Measurements from ENCODE around the gene CETP. TPM values are rescaled to one million over a fixed set of nuclear protein-coding genes. Genes with fewer than 3 reads are reported as not detected.

CETP gene
- total RNA-seq, 1 donor from 2014 or later: 0.13 TPM

DNA sequence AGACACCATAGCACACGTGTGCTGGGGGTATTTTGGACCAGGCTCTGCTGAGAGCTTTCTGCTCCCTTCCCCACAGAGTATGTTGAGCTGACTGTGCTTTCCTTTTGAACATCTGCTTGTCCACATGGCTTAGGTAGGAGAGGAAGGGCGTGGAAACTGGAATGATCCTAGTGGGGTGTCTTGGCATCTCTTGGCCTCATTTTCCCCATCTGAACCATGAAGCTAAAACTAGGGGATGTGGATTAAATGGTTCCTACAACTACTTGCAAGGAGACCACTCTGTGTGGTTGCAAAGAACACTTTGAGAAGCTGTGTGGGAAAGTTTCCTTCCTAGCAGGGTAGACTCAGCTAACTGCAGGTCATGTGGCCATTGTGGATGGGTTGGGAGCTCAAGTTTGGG, 20.9 kb downstream of the CETP start:
- peaks cover 7% of the 10 kb centered on the region for H3K4me1 Mint-ChIP-seq
- H3K27ac Mint-ChIP-seq: no peak overlapping the region
- peaks cover 3% of the 10 kb centered on the region for H3K9me3 Mint-ChIP-seq
- H3K27me3 Mint-ChIP-seq (ENCODE audit: low read depth): peaks cover 21% of the 10 kb centered on the region
- DNase-seq (ENCODE audit: low spot score in 2 of 2, unreplicated experiment in 2 of 2): no peak
- no peak overlapping the region for H3K4me3 Mint-ChIP-seq
- TF ChIP-seq, protein P1, sequence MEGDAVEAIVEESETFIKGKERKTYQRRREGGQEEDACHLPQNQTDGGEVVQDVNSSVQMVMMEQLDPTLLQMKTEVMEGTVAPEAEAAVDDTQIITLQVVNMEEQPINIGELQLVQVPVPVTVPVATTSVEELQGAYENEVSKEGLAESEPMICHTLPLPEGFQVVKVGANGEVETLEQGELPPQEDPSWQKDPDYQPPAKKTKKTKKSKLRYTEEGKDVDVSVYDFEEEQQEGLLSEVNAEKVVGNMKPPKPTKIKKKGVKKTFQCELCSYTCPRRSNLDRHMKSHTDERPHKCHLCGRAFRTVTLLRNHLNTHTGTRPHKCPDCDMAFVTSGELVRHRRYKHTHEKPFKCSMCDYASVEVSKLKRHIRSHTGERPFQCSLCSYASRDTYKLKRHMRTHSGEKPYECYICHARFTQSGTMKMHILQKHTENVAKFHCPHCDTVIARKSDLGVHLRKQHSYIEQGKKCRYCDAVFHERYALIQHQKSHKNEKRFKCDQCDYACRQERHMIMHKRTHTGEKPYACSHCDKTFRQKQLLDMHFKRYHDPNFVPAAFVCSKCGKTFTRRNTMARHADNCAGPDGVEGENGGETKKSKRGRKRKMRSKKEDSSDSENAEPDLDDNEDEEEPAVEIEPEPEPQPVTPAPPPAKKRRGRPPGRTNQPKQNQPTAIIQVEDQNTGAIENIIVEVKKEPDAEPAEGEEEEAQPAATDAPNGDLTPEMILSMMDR (IDR thresholded peaks at IDR 0.05; ENCODE audit: unreplicated experiment): no peak
- no peaks in the 10 kb centered on the region for H3K36me3 Mint-ChIP-seq

GRCh38 chr16:56983211-56983751, 21.5 kb downstream of the CETP start:
- TF ChIP-seq, protein P1 (IDR thresholded peaks at IDR 0.05; ENCODE audit: unreplicated experiment): no peak
- Mint-ChIP-seq H3K4me3 (no peak overlapping the region), H3K27ac (no peak overlapping the region), H3K4me1 (peaks cover 7% of the 10 kb centered on the region), H3K27me3 (ENCODE audit: low read depth) (peaks cover 27% of the 10 kb centered on the region), H3K9me3 (peaks cover 3% of the 10 kb centered on the region), H3K36me3 (no peaks in the 10 kb centered on the region)
- no peak for DNase-seq (ENCODE audit: low spot score in 2 of 2, unreplicated experiment in 2 of 2)

DNA sequence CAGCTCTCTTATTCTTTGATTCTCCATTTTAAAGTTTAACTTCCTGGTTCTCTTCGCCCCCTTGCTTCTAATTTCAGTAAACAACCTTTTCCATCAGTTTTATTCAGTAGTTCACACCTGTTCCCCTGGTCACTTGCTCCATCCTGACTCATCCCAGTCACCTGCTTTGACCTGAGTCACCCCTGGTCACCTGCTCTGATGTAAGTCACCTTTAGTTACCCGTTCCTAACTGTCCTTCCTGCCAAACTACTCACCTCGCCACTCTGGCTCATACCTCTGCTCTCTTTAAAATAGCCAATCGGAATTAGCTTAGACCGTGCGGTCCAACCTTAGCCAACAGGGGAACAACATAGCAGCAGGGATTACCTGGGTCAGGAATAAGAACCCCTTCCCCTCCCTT, 22.9 kb downstream of the CETP start:
- peaks cover 11% of the 10 kb centered on the region for H3K4me1 Mint-ChIP-seq
- peaks cover 40% of the 10 kb centered on the region for H3K27me3 Mint-ChIP-seq (ENCODE audit: low read depth)
- H3K9me3 Mint-ChIP-seq: peaks cover 3% of the 10 kb centered on the region
- no peak for DNase-seq (ENCODE audit: low spot score in 2 of 2, unreplicated experiment in 2 of 2)
- no peak overlapping the region for H3K4me3 Mint-ChIP-seq
- no peak overlapping the region for H3K27ac Mint-ChIP-seq
- TF ChIP-seq, protein P1 (IDR thresholded peaks at IDR 0.05; ENCODE audit: unreplicated experiment): no peak
- no peaks in the 10 kb centered on the region for H3K36me3 Mint-ChIP-seq

GRCh38 chr16:56985288-56985961, 23.7 kb downstream of the CETP start:
- H3K4me1 Mint-ChIP-seq: peaks cover 15% of the 10 kb centered on the region
- no peak overlapping the region for H3K4me3 Mint-ChIP-seq
- TF ChIP-seq, protein P1 (IDR thresholded peaks at IDR 0.05; ENCODE audit: unreplicated experiment): no peak
- DNase-seq (ENCODE audit: low spot score in 2 of 2, unreplicated experiment in 2 of 2): no peak
- H3K27me3 Mint-ChIP-seq (ENCODE audit: low read depth): peaks cover 48% of the 10 kb centered on the region
- no peak overlapping the region for H3K27ac Mint-ChIP-seq
- no peaks in the 10 kb centered on the region for H3K36me3 Mint-ChIP-seq
- no peaks in the 10 kb centered on the region for H3K9me3 Mint-ChIP-seq

DNA sequence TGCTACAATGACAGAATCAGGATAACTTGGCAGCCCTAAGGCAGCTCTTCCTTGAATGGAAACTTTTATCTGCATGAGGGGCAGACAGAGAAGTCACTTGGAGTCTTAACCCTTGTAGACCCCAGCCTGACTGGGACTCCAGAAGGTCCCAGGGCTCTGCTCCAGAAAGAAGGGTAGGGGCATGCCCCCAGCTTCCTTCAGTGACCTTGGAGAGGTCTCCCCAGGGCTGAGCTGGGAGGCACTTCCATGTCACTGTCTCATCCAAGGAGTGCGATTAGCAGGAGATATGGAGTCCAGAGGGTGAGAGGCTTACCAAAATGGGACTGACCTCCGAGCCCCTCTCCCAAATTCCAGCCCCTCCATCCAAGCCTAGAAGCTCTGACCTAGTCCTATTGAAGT, 24.2 kb downstream of the CETP start:
- Mint-ChIP-seq H3K9me3 (no peaks in the 10 kb centered on the region), H3K27me3 (ENCODE audit: low read depth) (peaks cover 54% of the 10 kb centered on the region), H3K36me3 (no peaks in the 10 kb centered on the region), H3K4me3 (no peak overlapping the region), H3K27ac (no peak overlapping the region), H3K4me1 (peaks cover 14% of the 10 kb centered on the region)
- DNase-seq (ENCODE audit: low spot score in 2 of 2, unreplicated experiment in 2 of 2): no peak
- TF ChIP-seq, protein P1 (IDR thresholded peaks at IDR 0.05; ENCODE audit: unreplicated experiment): no peak
